ENCODE data around the gene ABHD17B. TPM values are rescaled to one million over a fixed set of nuclear protein-coding genes. Genes with fewer than 3 reads are reported as not detected.

Gene ABHD17B
- total and polyA plus RNA-seq, 8 donors = 1.9 to 9.7 (median 5.3) TPM

GRCh38 chr9:71929791-71930440 is 18.9 kb upstream of the ABHD17B start:
- H3K36me3 ChIP-seq = no peaks in the 10 kb centered on the region
- no peaks in the 10 kb centered on the region for H3K9me3 ChIP-seq
- TF ChIP-seq, protein P1, sequence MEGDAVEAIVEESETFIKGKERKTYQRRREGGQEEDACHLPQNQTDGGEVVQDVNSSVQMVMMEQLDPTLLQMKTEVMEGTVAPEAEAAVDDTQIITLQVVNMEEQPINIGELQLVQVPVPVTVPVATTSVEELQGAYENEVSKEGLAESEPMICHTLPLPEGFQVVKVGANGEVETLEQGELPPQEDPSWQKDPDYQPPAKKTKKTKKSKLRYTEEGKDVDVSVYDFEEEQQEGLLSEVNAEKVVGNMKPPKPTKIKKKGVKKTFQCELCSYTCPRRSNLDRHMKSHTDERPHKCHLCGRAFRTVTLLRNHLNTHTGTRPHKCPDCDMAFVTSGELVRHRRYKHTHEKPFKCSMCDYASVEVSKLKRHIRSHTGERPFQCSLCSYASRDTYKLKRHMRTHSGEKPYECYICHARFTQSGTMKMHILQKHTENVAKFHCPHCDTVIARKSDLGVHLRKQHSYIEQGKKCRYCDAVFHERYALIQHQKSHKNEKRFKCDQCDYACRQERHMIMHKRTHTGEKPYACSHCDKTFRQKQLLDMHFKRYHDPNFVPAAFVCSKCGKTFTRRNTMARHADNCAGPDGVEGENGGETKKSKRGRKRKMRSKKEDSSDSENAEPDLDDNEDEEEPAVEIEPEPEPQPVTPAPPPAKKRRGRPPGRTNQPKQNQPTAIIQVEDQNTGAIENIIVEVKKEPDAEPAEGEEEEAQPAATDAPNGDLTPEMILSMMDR (IDR thresholded peaks at IDR 0.05) = no peak
- H3K4me1 ChIP-seq = peaks cover 0 to 4% (median 0%) of the 10 kb centered on the region in 3 donors
- DNase-seq (no peak), FAIRE-seq (no peak), ATAC-seq (no peak)
- 82 to 88% methylated on average over 2 of the region's 2 CpGs for WGBS, 2 donors
- no peak overlapping the region for H3K27ac ChIP-seq
- intact Hi-C loops (cut with DNase I) = no loop called here
- H3K4me3 ChIP-seq = no peak overlapping the region
- H3K27me3 ChIP-seq = no peaks in the 10 kb centered on the region

- H3K4me1 ChIP-seq = peaks cover 0 to 4% (median 0%) of the 10 kb centered on the region in 3 donors
- H3K27ac ChIP-seq = no peak overlapping the region
- intact Hi-C loops (cut with DNase I) = no loop called here
- no peaks in the 10 kb centered on the region for H3K27me3 ChIP-seq
- no peaks in the 10 kb centered on the region for H3K36me3 ChIP-seq
- 78 to 89% methylated on average over 2 of the region's 2 CpGs for WGBS, 2 donors
- DNase-seq = no peak
- no peak overlapping the region for H3K4me3 ChIP-seq
- no peak for ATAC-seq
- no peak for FAIRE-seq
- TF ChIP-seq, protein P1 (IDR thresholded peaks at IDR 0.05) = no peak
- H3K9me3 ChIP-seq = no peaks in the 10 kb centered on the region
Measured at GRCh38 chr9:71929223-71929622, 18.2 kb upstream of the ABHD17B start.

DNA sequence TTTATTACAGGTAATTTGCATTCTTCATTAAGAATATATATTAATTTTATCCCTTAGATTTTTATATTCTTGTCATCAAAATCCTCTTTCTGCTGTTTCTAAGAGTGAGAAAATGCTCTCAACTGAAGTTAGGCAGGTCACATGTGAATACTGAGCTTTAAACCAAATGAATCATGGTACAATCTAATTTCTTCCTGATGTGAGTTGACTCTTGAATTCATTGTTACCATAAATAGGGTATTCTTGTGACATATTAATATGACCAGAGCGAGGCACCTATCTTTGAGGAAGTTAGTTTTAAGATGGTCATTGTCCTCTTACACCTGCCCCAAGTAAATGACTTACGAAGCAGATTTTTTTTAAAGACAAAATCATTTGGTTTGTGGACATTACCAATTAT is 17.8 kb upstream of the ABHD17B start:
- Histone ChIP-seq H3K9me3 (no peaks in the 10 kb centered on the region), H3K4me3 (no peak overlapping the region), H3K27me3 (no peaks in the 10 kb centered on the region), H3K27ac (no peak overlapping the region), H3K36me3 (no peaks in the 10 kb centered on the region), H3K4me1 (peaks cover 0 to 4% (median 0%) of the 10 kb centered on the region in 3 donors)
- ATAC-seq = no peak
- no peak for DNase-seq
- TF ChIP-seq, protein P1 (IDR thresholded peaks at IDR 0.05) = no peak
- intact Hi-C loops (cut with DNase I) = no loop called here
- WGBS, 2 donors = 96 to 97% methylated on average over 2 of the region's 2 CpGs
- FAIRE-seq = no peak

DNA sequence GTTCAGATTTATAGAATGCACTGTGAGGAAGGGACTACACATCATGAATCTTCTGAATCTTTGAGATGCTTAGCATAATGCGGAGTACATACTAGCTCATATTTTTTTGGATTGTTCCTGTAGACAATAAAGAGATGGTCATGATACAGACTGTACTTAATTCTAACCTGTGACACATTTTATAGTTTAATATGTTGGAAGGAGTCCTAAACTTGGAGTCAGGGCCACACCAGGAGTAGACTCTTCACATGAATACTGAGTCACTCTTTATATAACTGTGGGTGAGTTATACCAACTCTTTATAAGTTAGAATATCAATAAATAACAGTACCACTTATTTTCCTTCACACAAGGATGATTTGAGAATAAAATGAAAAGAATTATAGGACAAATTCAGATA is 17.4 kb upstream of the ABHD17B start:
- TF ChIP-seq, protein P1 (IDR thresholded peaks at IDR 0.05) = no peak
- Histone ChIP-seq H3K4me3 (no peak overlapping the region), H3K27ac (no peak overlapping the region), H3K4me1 (peaks cover 0 to 4% (median 0%) of the 10 kb centered on the region in 3 donors), H3K27me3 (no peaks in the 10 kb centered on the region), H3K36me3 (no peaks in the 10 kb centered on the region), H3K9me3 (no peaks in the 10 kb centered on the region)
- DNase-seq = no peak
- no peak for ATAC-seq
- 98 to 99% methylated on average over 1 of the region's 1 CpG for WGBS, 2 donors
- intact Hi-C loops (cut with DNase I) = no loop called here
- no peak for FAIRE-seq

GRCh38 chr9:71925834-71926233 is 14.8 kb upstream of the ABHD17B start:
- no peak for FAIRE-seq
- intact Hi-C loops (cut with DNase I) = no loop called here

More at GRCh38 chr9:71925834-71926233, 14.8 kb upstream of the ABHD17B start:
- ATAC-seq (peak in 1 of 4 donors; percentile 62), DNase-seq (no peak)
- Histone ChIP-seq H3K4me3 (no peak overlapping the region), H3K27ac (peak overlapping the region in 2 of 4 donors; percentile 17 to 41), H3K9me3 (no peaks in the 10 kb centered on the region), H3K36me3 (no peaks in the 10 kb centered on the region), H3K27me3 (no peaks in the 10 kb centered on the region), H3K4me1 (no peaks in the 10 kb centered on the region)
- TF ChIP-seq, protein P1 (IDR thresholded peaks at IDR 0.05) = no peak

All from pancreas (tissue), 10 donors.